OCI-LY7 (cell line): ENCODE results near the gene BIRC2.
"Not testable (repeated sequence)": the region's sequence is repeated elsewhere in the genome, so short reads cannot be mapped to it uniquely, and the experiment has no call there.

Source experiments
- EZH2phosphoT487 ChIP-seq: fragments of 200-600 bp; sonication (generic); IDR thresholded peaks from 2 replicates; pipeline ENCODE4 v1.6.1; 2018; ENCODE audit warnings: low read depth, borderline replicate concordance, mild to moderate bottlenecking, mixed run types, antibody characterized with exemption, low read length, moderate library complexity, mixed read lengths
- TF ChIP-seq, protein P1 (sequence below): fragments of 200-600 bp; sonication (generic); conservative IDR thresholded peaks from 2 replicates; pipeline ENCODE4 v1.5.1; 2014; ENCODE audit warnings: mild to moderate bottlenecking, antibody characterized with exemption, low read length, moderate library complexity, mixed read lengths

DNA sequence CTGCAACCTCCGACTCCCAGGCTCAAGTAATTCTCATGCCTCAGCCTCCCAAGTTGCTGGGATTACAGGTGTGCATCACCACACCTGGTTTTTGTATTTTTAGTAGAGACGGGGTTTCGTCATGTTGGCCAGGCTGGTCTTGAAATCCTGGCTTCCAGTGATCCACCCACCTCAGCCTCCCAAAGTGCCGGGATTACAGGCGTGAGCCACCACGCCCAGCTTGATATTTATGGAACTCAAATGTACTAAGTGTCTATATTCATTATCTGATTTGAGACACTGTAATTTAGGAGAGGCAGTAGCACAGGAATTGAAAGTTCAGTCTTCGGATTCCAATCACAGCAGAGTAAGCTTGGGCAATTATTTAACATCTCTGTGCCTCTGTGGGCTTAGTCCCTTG, 5.7 kb upstream of the BIRC2 start:
- TF ChIP-seq, protein P1, sequence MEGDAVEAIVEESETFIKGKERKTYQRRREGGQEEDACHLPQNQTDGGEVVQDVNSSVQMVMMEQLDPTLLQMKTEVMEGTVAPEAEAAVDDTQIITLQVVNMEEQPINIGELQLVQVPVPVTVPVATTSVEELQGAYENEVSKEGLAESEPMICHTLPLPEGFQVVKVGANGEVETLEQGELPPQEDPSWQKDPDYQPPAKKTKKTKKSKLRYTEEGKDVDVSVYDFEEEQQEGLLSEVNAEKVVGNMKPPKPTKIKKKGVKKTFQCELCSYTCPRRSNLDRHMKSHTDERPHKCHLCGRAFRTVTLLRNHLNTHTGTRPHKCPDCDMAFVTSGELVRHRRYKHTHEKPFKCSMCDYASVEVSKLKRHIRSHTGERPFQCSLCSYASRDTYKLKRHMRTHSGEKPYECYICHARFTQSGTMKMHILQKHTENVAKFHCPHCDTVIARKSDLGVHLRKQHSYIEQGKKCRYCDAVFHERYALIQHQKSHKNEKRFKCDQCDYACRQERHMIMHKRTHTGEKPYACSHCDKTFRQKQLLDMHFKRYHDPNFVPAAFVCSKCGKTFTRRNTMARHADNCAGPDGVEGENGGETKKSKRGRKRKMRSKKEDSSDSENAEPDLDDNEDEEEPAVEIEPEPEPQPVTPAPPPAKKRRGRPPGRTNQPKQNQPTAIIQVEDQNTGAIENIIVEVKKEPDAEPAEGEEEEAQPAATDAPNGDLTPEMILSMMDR = not testable (repeated sequence)
- not testable (repeated sequence) for TF ChIP-seq EZH2phosphoT487
